HG02938 (cell line): Measurements from ENCODE around the gene ADORA2A.

ENCODE experiments used
- ATAC-seq: cut with Tn5 transposase; IDR thresholded peaks from one replicate; pipeline ENCODE4 v1.9.1; 2021; ENCODE audit warnings: mild to moderate bottlenecking, moderate library complexity; ENCODE audit not compliant: unreplicated experiment

Gene ADORA2A

DNA sequence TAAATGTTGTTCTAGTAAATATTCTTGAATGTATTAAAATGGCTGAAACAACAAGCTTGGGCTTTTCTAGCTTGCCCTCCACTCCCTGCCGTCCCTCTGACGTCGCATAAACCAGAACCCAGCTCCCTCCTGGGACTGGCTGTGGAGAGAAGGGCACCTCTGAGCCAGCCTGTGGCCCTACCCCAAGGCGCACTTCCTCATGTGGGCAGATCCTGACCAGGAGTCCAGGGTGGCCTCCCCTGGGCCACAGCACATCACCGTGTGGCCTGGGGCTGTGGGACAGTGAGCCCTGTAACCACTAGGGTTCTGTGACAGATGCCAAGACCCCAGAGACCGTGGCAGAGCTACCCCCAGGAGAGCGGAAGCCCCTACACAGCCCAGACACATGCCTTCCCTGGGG, 10.2 kb upstream of the ADORA2A start:
- ATAC-seq, result no peak

DNA sequence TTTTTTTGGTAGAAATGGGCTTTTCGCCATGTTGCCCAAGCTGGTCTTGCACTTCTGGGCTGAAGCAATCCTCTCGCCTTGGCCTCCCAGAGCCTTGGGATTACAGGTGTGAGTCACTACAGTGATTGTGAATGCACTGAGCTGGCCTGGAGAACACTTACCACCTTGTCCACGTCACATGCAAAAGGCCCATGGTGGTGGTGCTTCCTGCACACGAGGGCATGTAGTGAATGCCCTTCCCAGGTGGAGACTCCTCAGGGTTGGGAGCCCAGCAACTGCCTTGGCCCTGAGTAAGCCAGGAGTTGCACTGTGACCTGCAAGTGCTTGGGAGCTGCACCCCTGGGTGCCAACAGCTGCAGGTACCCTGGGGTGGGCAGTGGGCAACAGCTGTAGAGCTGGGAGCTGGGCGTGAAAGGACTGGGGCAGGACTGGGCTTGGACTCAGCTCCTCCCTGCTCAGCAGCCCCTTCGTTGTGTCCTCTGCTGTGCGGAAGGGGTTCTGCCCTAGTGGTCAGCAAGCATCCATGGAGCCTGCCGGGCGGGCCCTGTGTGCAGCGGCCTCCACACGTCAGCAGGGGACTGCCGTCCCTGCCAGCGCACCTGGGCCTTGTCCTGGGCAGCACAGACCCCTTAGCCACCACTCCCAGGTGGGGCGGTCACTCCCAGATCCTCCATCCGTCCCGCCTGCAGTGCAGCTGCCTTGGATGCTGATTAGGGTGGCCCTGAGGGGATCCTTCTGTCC, 9.3 kb upstream of the ADORA2A start:
- ATAC-seq, result no peak

GRCh38 chr22:24418786-24419474, 8.5 kb upstream of the ADORA2A start:
- ATAC-seq, result no peak

DNA sequence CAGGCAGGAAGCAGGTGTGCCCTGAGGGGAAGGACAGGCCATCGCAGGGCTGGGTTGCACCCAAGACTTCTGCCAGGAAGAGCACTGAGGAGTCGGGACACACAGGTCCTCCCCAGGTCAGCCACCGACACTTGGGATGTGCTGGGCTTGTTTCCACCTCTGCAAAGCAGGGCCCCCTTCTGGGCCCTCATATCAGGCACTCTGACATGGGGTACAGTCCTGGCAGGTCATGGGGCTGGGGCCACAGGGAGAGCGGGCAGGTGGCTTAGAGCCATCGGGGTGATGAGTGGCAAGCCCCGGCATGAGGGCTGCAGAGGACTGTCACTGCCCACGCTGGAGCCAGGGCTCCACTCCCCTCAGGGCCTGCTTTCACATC, 7.9 kb upstream of the ADORA2A start:
- ATAC-seq, result no peak

- no peak for ATAC-seq
Measured at GRCh38 chr22:24420072-24420976, 7.1 kb upstream of the ADORA2A start.

DNA sequence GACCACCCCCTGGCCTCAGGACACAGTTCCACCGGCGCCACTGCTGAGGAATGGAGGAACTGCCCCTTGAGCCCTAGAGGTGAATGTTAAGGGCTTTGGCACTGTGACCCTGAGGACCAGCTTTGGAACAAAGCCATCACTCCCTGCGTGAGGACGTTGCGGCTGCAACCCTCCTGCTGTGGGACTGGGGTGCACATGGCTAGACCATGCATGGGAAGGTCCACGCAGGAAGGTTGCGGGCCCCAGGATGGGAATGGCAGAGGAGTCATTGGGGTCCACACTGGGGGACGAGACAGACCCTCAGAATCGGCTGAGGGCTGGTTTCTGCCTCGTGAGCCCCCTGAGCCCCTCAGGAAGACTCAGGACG, 6.4 kb upstream of the ADORA2A start:
- ATAC-seq, result no peak

GRCh38 chr22:24421428-24421931, 5.9 kb upstream of the ADORA2A start:
- no peak for ATAC-seq

DNA sequence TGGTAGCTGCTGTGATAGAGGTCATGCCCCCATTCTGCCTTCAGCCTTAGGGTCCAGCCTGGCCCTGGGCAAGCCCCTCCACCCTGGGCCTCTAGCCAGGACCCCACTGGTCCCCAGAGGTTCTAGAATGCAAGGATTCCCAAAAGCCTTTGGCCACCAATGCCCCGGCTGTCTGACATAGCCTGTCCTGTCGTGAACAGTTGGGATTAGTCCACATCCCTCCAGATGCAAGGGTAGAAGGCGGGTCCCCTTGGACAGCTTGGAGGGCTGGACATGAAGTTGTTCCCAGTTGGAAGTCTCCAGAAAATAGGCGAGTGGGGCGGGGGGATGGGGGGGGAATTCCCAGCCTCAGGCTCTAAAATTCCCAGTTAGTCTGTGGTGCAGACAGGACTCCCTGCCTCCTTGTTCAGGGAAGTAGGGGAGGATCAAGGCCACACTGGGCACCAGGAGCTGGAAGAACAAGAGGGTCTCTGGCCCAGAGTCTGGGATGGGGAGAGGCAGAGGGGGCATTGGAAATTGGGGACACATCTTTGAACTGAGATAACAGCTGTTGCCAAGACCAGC, 5.2 kb upstream of the ADORA2A start:
- no peak for ATAC-seq

- no peak for ATAC-seq
Measured at GRCh38 chr22:24423519-24424000, 3.8 kb upstream of the ADORA2A start.

DNA sequence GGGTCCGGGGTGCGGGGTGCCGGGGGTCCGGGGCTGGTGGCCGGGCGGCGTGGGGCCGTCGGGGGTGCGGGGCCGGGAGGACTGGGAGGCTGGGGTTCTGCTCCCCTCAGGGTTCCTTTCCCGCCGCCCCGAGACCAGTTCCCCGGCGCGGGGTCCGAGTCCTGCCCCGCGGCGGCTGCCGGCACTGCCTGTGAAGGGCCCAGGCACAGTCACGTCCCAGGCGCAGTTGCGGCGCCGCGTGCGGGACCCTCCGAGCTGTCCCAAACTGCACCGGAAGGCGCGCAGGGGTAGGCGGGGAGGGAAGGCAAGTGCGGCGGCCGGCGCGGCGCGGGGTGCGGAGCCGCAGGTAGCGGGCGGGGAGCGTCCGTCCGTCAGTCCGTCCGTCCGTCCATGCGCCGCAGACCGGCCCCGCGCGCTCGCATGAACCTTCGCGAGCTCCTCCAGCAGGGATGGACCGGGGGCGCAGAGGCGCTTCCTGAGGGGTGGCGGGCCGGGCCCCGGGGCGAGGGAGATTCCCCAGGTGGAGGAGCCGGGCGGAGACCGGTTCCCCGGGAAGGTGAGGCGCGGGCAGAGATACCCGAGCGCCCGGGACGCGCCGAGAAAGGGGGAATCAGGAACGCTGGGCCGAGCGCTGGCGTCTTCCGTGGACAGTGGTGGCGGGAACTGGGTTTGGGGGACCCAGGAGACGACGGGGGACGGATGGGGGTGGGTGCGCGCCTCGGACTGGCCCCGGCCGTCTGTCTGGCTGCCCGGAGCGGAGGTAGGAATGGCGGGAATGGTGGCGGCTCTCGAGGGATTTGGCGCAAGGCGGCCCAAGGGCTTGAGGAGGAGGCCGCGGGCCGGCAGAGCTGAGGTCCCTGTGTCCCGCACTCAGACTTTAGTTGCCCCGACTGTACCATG, 3.1 kb upstream of the ADORA2A start:
- no peak for ATAC-seq

DNA sequence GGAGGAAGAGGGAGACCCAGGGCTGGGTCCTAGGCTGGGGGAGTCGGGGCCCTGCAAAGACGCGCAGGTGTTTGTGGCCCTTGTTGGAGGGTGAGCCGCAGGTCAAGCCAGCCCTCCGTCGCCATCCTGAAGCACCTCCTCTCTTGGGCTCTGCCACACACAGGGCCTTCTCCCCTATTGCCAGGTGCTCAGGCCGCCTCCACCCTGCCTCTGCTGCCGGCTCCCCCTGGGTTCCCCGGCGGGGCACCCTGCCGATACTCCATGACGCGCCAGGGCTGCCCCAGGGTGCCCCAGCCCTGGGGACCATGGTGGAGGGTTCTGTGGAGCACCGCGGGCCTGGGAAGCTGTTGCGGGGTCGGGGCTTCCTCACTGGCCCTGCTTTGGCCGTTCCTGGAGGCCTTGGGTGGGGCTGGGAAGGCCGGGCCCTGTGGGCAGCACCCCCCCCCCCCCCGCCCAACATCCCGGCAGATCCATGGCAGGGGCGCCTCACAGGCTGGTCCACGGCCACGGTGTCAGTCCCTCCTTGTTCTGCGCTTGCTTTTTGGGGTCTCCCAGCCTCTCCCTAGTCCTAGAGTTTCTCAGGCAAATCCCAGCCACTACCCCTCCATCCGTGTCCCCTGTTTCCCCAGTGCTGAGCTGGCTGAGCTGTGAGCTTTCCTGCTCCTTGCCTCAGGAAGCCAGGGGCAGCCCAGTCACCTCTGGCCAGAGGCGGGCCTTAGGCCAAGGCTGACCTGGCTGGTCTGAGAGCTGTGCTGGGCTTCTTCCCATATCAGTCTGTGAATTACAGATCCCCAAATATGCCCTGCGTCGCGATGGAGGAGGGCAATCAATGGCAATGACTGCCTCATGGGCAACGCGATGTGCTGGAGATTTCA, 2.3 kb upstream of the ADORA2A start:
- ATAC-seq, result no peak

GRCh38 chr22:24426436-24426835, 963 bp upstream of the ADORA2A start:
- no peak for ATAC-seq

- ATAC-seq, result no peak
Measured at GRCh38 chr22:24426851-24427499, 424 bp upstream of the ADORA2A start.

DNA sequence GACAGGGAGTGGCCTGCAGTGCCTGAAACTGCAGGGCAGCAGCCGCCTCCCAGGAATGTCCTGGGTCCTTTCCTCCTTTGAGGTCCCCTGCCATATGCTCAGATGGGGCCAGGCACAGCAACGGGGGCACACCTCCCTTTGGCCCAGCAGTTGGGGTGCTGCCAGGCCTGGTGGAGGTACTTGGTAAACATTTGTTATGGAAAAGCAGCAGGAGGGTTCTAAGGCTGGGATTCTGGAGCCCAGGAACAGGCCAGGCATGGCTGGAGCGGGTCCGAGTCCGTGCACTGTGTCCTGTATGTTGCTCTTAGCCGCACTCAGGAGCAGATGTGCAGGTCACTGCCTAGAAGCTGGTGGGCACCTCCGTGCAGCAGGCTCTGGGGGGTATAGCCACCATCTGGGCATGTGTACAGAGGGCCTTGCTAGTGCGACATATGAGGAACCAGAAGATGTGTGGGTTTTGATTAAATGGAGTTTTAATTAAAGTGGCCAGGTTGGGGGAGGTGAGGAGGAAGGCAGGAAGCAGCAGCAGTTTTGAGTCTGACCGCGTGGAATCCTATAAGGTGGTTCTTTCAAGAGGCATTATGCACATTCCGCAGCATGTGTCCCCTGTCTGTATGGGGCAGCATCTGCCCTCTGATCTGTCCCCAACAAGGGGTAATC, 1.5 kb downstream of the ADORA2A start:
- ATAC-seq, result no peak

- no peak for ATAC-seq
Measured at GRCh38 chr22:24429411-24430365, 2.3 kb downstream of the ADORA2A start.

- ATAC-seq, result no peak
Measured at GRCh38 chr22:24430431-24431308, 3.3 kb downstream of the ADORA2A start.
